H9 (cell line): ENCODE measurements around the gene SGIP1. TPM values are rescaled to one million over a fixed set of nuclear protein-coding genes. Genes with fewer than 3 reads are reported as not detected.

Experiments
- DNase-seq: peaks from one replicate; pipeline ENCODE4 v3.0.0-alpha.2; 2017
- H2AFZ ChIP-seq: one replicate; pipeline ENCODE4 v1.6.1; 2013; ENCODE audit warnings: mild to moderate bottlenecking, low read length, control low read depth, moderate library complexity
- H2AK5ac ChIP-seq: 2 replicates; pipeline ENCODE4 v1.6.1; 2013; ENCODE audit warnings: low read length, control low read depth, mixed read lengths; ENCODE audit not compliant: insufficient read length
- H2BK120ac ChIP-seq: one replicate; pipeline ENCODE4 v1.6.1; 2013; ENCODE audit warnings: low read depth, mild to moderate bottlenecking, low read length, control low read depth, inconsistent platforms; ENCODE audit not compliant: poor library complexity, severe bottlenecking
- H2BK12ac ChIP-seq: 2 replicates; pipeline ENCODE4 v1.6.1; 2013; ENCODE audit warnings: low read length, control low read depth, mixed read lengths, low read depth; ENCODE audit not compliant: insufficient read length
- H2BK15ac ChIP-seq: 2 replicates; pipeline ENCODE4 v1.6.1; 2013; ENCODE audit warnings: low read depth, low read length, control low read depth
- H2BK20ac ChIP-seq: one replicate; pipeline ENCODE4 v1.6.1; 2013; ENCODE audit warnings: low read depth, mild to moderate bottlenecking, low read length, control low read depth, inconsistent platforms; ENCODE audit not compliant: poor library complexity, severe bottlenecking
- H2BK5ac ChIP-seq: 2 replicates; pipeline ENCODE4 v1.6.1; 2013; ENCODE audit warnings: low read length, control low read depth, mixed read lengths; ENCODE audit not compliant: insufficient read length
- H3K14ac ChIP-seq: 2 replicates; pipeline ENCODE4 v1.6.1; 2013; ENCODE audit warnings: low read length, control low read depth; ENCODE audit not compliant: insufficient read depth
- H3K18ac ChIP-seq: 2 replicates; pipeline ENCODE4 v1.6.1; 2013; ENCODE audit warnings: low read depth, mild to moderate bottlenecking, mixed read lengths, low read length, control low read depth; ENCODE audit not compliant: insufficient read length
- H3K23ac ChIP-seq: 2 replicates; pipeline ENCODE4 v1.6.1; 2013; ENCODE audit warnings: low read length, control low read depth, mixed read lengths, low read depth; ENCODE audit not compliant: insufficient read length
- H3K23me2 ChIP-seq: 2 replicates; pipeline ENCODE4 v1.6.1; 2013; ENCODE audit warnings: low read depth, mild to moderate bottlenecking, mixed read lengths, low read length, control low read depth; ENCODE audit not compliant: insufficient read length, poor library complexity, severe bottlenecking
- H3K27ac ChIP-seq: 2 replicates; pipeline ENCODE4 v1.5.1; 2013; ENCODE audit warnings: low read length, control low read depth, mixed read lengths, low read depth; ENCODE audit not compliant: insufficient read length
- H3K27me3 ChIP-seq: 2 replicates; pipeline ENCODE4 v1.6.1; 2013; ENCODE audit warnings: low read length, control low read depth, inconsistent platforms; ENCODE audit not compliant: insufficient read depth
- H3K4ac ChIP-seq: 2 replicates; pipeline ENCODE4 v1.6.1; 2013; ENCODE audit warnings: low read depth, mild to moderate bottlenecking, control low read depth, inconsistent platforms, low read length, moderate library complexity
- H3K4me1 ChIP-seq: 2 replicates; pipeline ENCODE4 v1.6.1; 2013; ENCODE audit warnings: low read length, control low read depth, inconsistent platforms; ENCODE audit not compliant: insufficient read depth
- H3K4me2 ChIP-seq: 2 replicates; pipeline ENCODE4 v1.6.1; 2013; ENCODE audit warnings: low read length, control low read depth, mixed read lengths; ENCODE audit not compliant: insufficient read length, insufficient read depth
- H3K56ac ChIP-seq: 2 replicates; pipeline ENCODE4 v1.6.1; 2013; ENCODE audit warnings: low read depth, mild to moderate bottlenecking, mixed read lengths, low read length, control low read depth; ENCODE audit not compliant: insufficient read length
- H3K79me1 ChIP-seq: 2 replicates; pipeline ENCODE4 v1.6.1; 2013; ENCODE audit warnings: low read depth, mild to moderate bottlenecking, moderate library complexity, low read length, control low read depth, inconsistent platforms; ENCODE audit not compliant: insufficient read depth, poor library complexity, severe bottlenecking
- H3K79me2 ChIP-seq: 2 replicates; pipeline ENCODE4 v1.6.1; 2013; ENCODE audit warnings: low read length, control low read depth, inconsistent platforms; ENCODE audit not compliant: insufficient read depth
- H3K9ac ChIP-seq: 2 replicates; pipeline ENCODE4 v1.6.1; 2013; ENCODE audit warnings: low read length, control low read depth, mixed read lengths; ENCODE audit not compliant: insufficient read length; ENCODE audit errors: extremely low read depth
- H3K9me3 ChIP-seq: one replicate; pipeline ENCODE4 v1.6.1; 2013; ENCODE audit warnings: low read depth, low read length, inconsistent platforms; ENCODE audit not compliant: control insufficient read depth
- H3T11ph ChIP-seq: one replicate; pipeline ENCODE4 v1.6.1; 2013; ENCODE audit warnings: mild to moderate bottlenecking, low read length, control low read depth, inconsistent platforms
- H4K20me1 ChIP-seq: one replicate; pipeline ENCODE4 v1.6.1; 2013; ENCODE audit not compliant: control insufficient read depth, insufficient read length, insufficient read depth
- H4K5ac ChIP-seq: 2 replicates; pipeline ENCODE4 v1.6.1; 2013; ENCODE audit warnings: low read depth, mild to moderate bottlenecking, mixed read lengths, low read length, control low read depth; ENCODE audit not compliant: insufficient read length
- H4K8ac ChIP-seq: replicated peaks from 2 replicates; pipeline ENCODE4 v1.6.1; 2013; ENCODE audit warnings: low read length, control low read depth, mixed read lengths, low read depth; ENCODE audit not compliant: insufficient read length
- H4K91ac ChIP-seq: 2 replicates; pipeline ENCODE4 v1.6.1; 2013; ENCODE audit warnings: low read depth, mild to moderate bottlenecking, moderate library complexity, mixed read lengths, low read length, control low read depth; ENCODE audit not compliant: insufficient read length
- H3K27ac Mint-ChIP-seq, 3 experiments: 2 replicates in 2 of 3; 3 replicates in 1 of 3; pipeline ENCODE4 v1.8.0; 2020 to 2021; ENCODE audit warnings: mixed read lengths in 3 of 3, mild to moderate bottlenecking in 1 of 3, moderate library complexity in 1 of 3
- H3K27me3 Mint-ChIP-seq: 2 replicates; pipeline ENCODE4 v1.8.0; 2021; ENCODE audit warnings: low read depth, mild to moderate bottlenecking, moderate library complexity, mixed read lengths
- H3K36me3 Mint-ChIP-seq, 3 experiments: 2 replicates in 2 of 3; 3 replicates in 1 of 3; pipeline ENCODE4 v1.8.0; 2020 to 2021; ENCODE audit warnings: low read depth in 3 of 3, mixed read lengths in 3 of 3; ENCODE audit not compliant: insufficient read depth in 1 of 3
- H3K4me1 Mint-ChIP-seq, 2 experiments: 2 replicates each; pipeline ENCODE4 v1.8.0; 2020; ENCODE audit warnings: mixed read lengths in 2 of 2
- H3K4me3 Mint-ChIP-seq, 2 experiments: 2 replicates in 1 of 2; 3 replicates in 1 of 2; pipeline ENCODE4 v1.8.0; 2020 to 2021; ENCODE audit warnings: mild to moderate bottlenecking in 2 of 2, mixed read lengths in 2 of 2, moderate library complexity in 1 of 2
- H3K9me3 Mint-ChIP-seq, 2 experiments: 2 replicates in 1 of 2; 3 replicates in 1 of 2; pipeline ENCODE4 v1.8.0; 2020; ENCODE audit warnings: mild to moderate bottlenecking in 2 of 2, mixed read lengths in 2 of 2, moderate library complexity in 1 of 2
- CTCF ChIP-seq: fragments of 200-600 bp; sonication (generic); conservative IDR thresholded peaks from 3 replicates; pipeline ENCODE4 v1.8.0; 2021; ENCODE audit warnings: antibody characterized with exemption, mild to moderate bottlenecking
- total RNA-seq: library from RNA; stranded (reverse); gene quantifications from 2 replicates; pipeline ENCODE4 v1.2.1, GENCODE V29; 2021

SGIP1 gene
- total RNA-seq, 1 experiment from 2014 or later: 1.5 TPM

GRCh38 chr1:66626261-66626660, 92.3 kb downstream of the SGIP1 start:
- H3K9me3 Mint-ChIP-seq: no peaks in the 10 kb centered on the region

More at GRCh38 chr1:66626261-66626660, 92.3 kb downstream of the SGIP1 start:
- Histone ChIP-seq H2BK120ac (no peak overlapping the region), H2BK5ac (no peak overlapping the region), H3K56ac (no peak overlapping the region), H3K9ac (no peak overlapping the region), H2AFZ (no peak overlapping the region), H3K27me3 (no peaks in the 10 kb centered on the region), H3K14ac (no peak overlapping the region), H2BK12ac (no peak overlapping the region), H4K5ac (no peak overlapping the region), H3K23me2 (no peaks in the 10 kb centered on the region), H2BK20ac (no peak overlapping the region), H3K79me2 (no peaks in the 10 kb centered on the region), H3K23ac (no peak overlapping the region), H4K8ac (no peak overlapping the region), H3K9me3 (no peaks in the 10 kb centered on the region), H3K4ac (no peak overlapping the region), H3K4me1 (no peaks in the 10 kb centered on the region), H3K18ac (no peak overlapping the region), H2BK15ac (no peak overlapping the region), H4K91ac (no peak overlapping the region), H3K4me2 (no peak overlapping the region), H3K27ac (no peak overlapping the region), H4K20me1 (no peaks in the 10 kb centered on the region), H3T11ph (no peak overlapping the region), H2AK5ac (no peak overlapping the region), H3K79me1 (no peaks in the 10 kb centered on the region)
- DNase-seq: no peak
- no peak for TF ChIP-seq CTCF
- Mint-ChIP-seq H3K36me3 (no peaks in the 10 kb centered on the region), H3K4me1 (no peaks in the 10 kb centered on the region), H3K4me3 (no peak overlapping the region), H3K27me3 (peaks cover 2% of the 10 kb centered on the region; the same call in 1 of the 2 replicates), H3K27ac (no peak overlapping the region)
